NCI-H1417 (cell line): ENCODE results near the gene BST1.

Experiments
- DNase-seq, 3 experiments: peaks; one replicate each; lab custom pipeline; 2025; lab: John Stamatoyannopoulos, UW

The BST1 gene

GRCh38 chr4:15779306-15779705 is 76.4 kb downstream of the BST1 start:
- DNase-seq = peak in 2 of 3 experiments; percentile 24 to 56

- DNase-seq = no peak
These were observed 76.9 kb downstream of the BST1 start for GRCh38 chr4:15779809-15780208.

GRCh38 chr4:15781427-15782095 is 78.7 kb downstream of the BST1 start:
- no peak for DNase-seq
